ENCODE data around the gene SLC22A5.
A peak's percentile ranks its signal among the peaks of the same experiment; 100 is the strongest.

The SLC22A5 gene

GRCh38 chr5:132416306-132417009 is 46.9 kb downstream of the SLC22A5 start:
- DNase-seq, result no peak

GRCh38 chr5:132417010-132417439 is 47.5 kb downstream of the SLC22A5 start:
- DNase-seq, result no peak

- no peak for DNase-seq
These were observed 48.0 kb downstream of the SLC22A5 start for GRCh38 chr5:132417461-132417860.

- no peak for DNase-seq
These were observed 48.5 kb downstream of the SLC22A5 start for GRCh38 chr5:132417889-132418485.

- no peak for DNase-seq
These were observed 49.4 kb downstream of the SLC22A5 start for GRCh38 chr5:132418881-132419280.

GRCh38 chr5:132419502-132420468 is 50.3 kb downstream of the SLC22A5 start:
- DNase-seq, result peak; percentile 70 to 76

GRCh38 chr5:132420706-132421272 is 51.3 kb downstream of the SLC22A5 start:
- DNase-seq, result peak in 1 of 2 donors; percentile 68

- no peak for DNase-seq
These were observed 52.0 kb downstream of the SLC22A5 start for GRCh38 chr5:132421462-132421861.

- DNase-seq, result peak in 1 of 2 donors; percentile 54
These were observed 53.4 kb downstream of the SLC22A5 start for GRCh38 chr5:132422720-132423437.

- no peak for DNase-seq
These were observed 54.0 kb downstream of the SLC22A5 start for GRCh38 chr5:132423438-132423898.

GRCh38 chr5:132424167-132424880 is 54.8 kb downstream of the SLC22A5 start:
- no peak for DNase-seq

- DNase-seq, result peak; percentile 80 to 84
These were observed 55.8 kb downstream of the SLC22A5 start for GRCh38 chr5:132425009-132425937.

GRCh38 chr5:132425975-132426524 is 56.5 kb downstream of the SLC22A5 start:
- DNase-seq, result no peak

GRCh38 chr5:132426525-132427138 is 57.1 kb downstream of the SLC22A5 start:
- peak; percentile 75 to 76 for DNase-seq

- peak; percentile 86 to 94 for DNase-seq
These were observed 58.0 kb downstream of the SLC22A5 start for GRCh38 chr5:132427281-132428146.

- no peak for DNase-seq
These were observed 58.6 kb downstream of the SLC22A5 start for GRCh38 chr5:132428147-132428482.

GRCh38 chr5:132428484-132429462 is 59.3 kb downstream of the SLC22A5 start:
- no peak for DNase-seq

All from CD4-positive, alpha-beta T cell treated with Interferon alpha-2 for 1 hour (primary cell).